Suprapubic skin (tissue), 4 donors: ENCODE data around the gene ADGRE3. TPM values are rescaled to one million over a fixed set of nuclear protein-coding genes. Genes with fewer than 3 reads are reported as not detected.
"Not testable (repeated sequence)": the region's sequence is repeated elsewhere in the genome, so short reads cannot be mapped to it uniquely, and the experiment has no call there.

ENCODE experiments used
- DNase-seq, 2 donors: peaks; one replicate each; pipeline ENCODE4 v3.0.0-alpha.2; 2019; ENCODE audit warnings: low spot score in 2 of 2
- H3K27ac ChIP-seq: fragments of 200-600 bp; sonication (generic); one replicate; pipeline ENCODE4 v1.5.1; 2019
- H3K27me3 ChIP-seq: fragments of 200-600 bp; sonication (generic); one replicate; pipeline ENCODE4 v1.5.1; 2019
- H3K36me3 ChIP-seq: fragments of 200-600 bp; sonication (generic); one replicate; pipeline ENCODE4 v1.5.1; 2019
- H3K4me1 ChIP-seq: fragments of 200-600 bp; sonication (generic); one replicate; pipeline ENCODE4 v1.5.1; 2019
- H3K4me3 ChIP-seq: fragments of 200-600 bp; sonication (generic); one replicate; pipeline ENCODE4 v1.5.1; 2019; ENCODE audit warnings: mild to moderate bottlenecking
- H3K9me3 ChIP-seq: fragments of 200-600 bp; sonication (generic); one replicate; pipeline ENCODE4 v1.5.1; 2019
- EP300 ChIP-seq: sonication (generic); formaldehyde crosslinking; IDR thresholded peaks from one replicate; pipeline ENCODE4 v1.6.1; 2017; ENCODE audit warnings: antibody characterized with exemption
- POLR2A ChIP-seq, 2 donors: fragments of 450-650 bp; IDR thresholded peaks; one replicate each; pipeline ENCODE4 v1.6.1; 2017; ENCODE audit warnings: antibody characterized with exemption in 2 of 2, mild to moderate bottlenecking in 2 of 2, moderate library complexity in 2 of 2
- POLR2AphosphoS5 ChIP-seq, 3 donors: sonication (generic); formaldehyde crosslinking; IDR thresholded peaks; one replicate each; pipeline ENCODE4 v1.6.1; 2017; ENCODE audit warnings: antibody characterized with exemption in 3 of 3
- WGBS: methylation state at CpG from one replicate; pipeline ENCODE4 v1.1.5; 2018; 5-methylcytosine and 5-hydroxymethylcytosine counted together
- total RNA-seq, 4 donors: library from RNA; depleted of rRNA; stranded (reverse); fragments of >200 nt; gene quantifications; one replicate each; pipeline ENCODE4 v1.1.0, GENCODE V29; 2016
- TF ChIP-seq, protein P1 (sequence below), 2 donors: fragments of 200-600 bp in 1 of 2; fragments of 450-650 bp in 1 of 2; sonication (generic) in 1 of 2; IDR thresholded peaks; one replicate each; pipeline ENCODE4 v1.5.1; 2016 to 2019; ENCODE audit warnings: antibody characterized with exemption in 2 of 2, mild to moderate bottlenecking in 1 of 2, moderate library complexity in 1 of 2

The ADGRE3 gene
- total RNA-seq, 4 donors from 2014 or later: not detected

DNA sequence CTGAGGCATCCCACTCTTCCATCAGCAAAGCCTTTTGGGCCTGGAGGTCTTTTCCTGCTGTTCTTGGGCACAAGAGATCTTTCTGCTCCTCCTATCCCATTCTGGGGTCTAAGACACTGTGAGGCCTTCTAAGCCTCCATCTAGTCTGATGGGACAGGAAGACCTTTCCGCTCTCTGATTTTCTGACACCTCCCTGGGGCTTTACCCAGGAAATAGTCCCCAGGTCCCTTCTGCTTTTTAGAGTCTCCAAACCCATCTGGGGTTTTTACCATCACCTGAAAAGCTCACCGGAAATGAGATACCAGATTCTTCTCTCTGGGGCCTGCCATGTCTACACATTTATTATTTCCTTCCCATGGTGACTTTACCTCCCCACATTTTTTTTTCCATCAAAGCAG lies 70.7 kb downstream of the ADGRE3 start:
- H3K9me3 ChIP-seq: no peaks in the 10 kb centered on the region
- TF ChIP-seq EP300 (no peak), POLR2AphosphoS5 (IDR thresholded peaks at IDR 0.05) (no peak), POLR2A (IDR thresholded peaks at IDR 0.05) (no peak)
- TF ChIP-seq, protein P1, sequence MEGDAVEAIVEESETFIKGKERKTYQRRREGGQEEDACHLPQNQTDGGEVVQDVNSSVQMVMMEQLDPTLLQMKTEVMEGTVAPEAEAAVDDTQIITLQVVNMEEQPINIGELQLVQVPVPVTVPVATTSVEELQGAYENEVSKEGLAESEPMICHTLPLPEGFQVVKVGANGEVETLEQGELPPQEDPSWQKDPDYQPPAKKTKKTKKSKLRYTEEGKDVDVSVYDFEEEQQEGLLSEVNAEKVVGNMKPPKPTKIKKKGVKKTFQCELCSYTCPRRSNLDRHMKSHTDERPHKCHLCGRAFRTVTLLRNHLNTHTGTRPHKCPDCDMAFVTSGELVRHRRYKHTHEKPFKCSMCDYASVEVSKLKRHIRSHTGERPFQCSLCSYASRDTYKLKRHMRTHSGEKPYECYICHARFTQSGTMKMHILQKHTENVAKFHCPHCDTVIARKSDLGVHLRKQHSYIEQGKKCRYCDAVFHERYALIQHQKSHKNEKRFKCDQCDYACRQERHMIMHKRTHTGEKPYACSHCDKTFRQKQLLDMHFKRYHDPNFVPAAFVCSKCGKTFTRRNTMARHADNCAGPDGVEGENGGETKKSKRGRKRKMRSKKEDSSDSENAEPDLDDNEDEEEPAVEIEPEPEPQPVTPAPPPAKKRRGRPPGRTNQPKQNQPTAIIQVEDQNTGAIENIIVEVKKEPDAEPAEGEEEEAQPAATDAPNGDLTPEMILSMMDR (IDR thresholded peaks at IDR 0.05): no peak
- H3K27me3 ChIP-seq: no peaks in the 10 kb centered on the region
- no peak overlapping the region for H3K27ac ChIP-seq
- H3K4me3 ChIP-seq: no peak overlapping the region
- no peak for DNase-seq
- no peaks in the 10 kb centered on the region for H3K36me3 ChIP-seq
- H3K4me1 ChIP-seq: no peaks in the 10 kb centered on the region
- WGBS: 82% methylated on average over 2 of the region's 2 CpGs

DNA sequence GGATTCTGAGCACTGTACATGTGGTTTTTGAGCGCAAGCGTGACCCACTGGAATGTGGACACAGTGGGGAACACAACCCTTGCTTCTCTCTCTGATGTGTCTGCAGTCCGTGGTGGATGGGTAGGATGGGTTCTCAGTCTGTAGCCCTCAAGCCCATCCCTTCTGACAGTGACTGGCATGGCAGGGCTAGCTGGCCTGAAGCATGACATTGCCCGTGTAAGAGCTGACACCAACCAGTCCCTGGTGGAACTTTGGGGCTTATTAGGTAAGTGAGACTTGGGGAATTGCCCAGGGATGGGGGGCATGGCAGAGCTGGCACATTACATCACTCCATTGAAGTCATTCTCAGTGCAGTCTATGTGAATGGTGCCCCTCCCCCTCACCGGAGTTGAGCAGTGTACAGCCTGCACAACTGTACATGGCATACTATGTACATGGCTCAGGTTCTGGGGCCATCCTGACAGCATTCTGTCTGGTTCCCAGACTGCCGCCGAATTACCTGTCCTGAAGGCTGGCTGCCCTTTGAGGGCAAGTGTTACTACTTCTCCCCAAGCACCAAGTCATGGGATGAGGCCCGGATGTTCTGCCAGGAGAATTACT lies 75.0 kb downstream of the ADGRE3 start:
- no peak for DNase-seq
- TF ChIP-seq, protein P1 (IDR thresholded peaks at IDR 0.05): no peak
- TF ChIP-seq POLR2AphosphoS5 (IDR thresholded peaks at IDR 0.05): no peak
- TF ChIP-seq POLR2A (IDR thresholded peaks at IDR 0.05): no peak
- TF ChIP-seq EP300: no peak
- WGBS: 89% methylated on average over 7 of the region's 8 CpGs
- H3K27me3 ChIP-seq: peaks cover 5% of the 10 kb centered on the region
- H3K27ac ChIP-seq: no peak overlapping the region
- H3K4me1 ChIP-seq: no peaks in the 10 kb centered on the region
- H3K9me3 ChIP-seq: no peaks in the 10 kb centered on the region
- no peaks in the 10 kb centered on the region for H3K36me3 ChIP-seq
- H3K4me3 ChIP-seq: no peak overlapping the region

DNA sequence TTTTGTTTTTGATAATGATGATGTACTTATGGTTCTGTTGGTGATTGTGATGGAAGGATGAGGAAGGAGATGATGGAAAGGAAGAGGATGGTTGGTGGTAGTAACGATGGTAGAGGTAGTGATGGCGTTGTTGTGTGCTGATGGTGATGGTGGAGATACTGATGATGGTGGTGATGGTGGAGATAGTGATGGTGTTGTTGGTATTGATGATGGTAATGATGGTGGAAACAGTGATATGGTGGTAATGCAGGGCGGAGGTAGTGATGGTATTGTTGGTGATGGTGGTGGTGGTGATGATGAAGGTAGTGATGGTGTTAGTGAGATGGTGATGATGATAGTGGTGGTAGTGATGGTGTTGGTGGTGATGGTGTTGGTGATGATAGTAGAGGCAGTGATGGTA lies 79.1 kb downstream of the ADGRE3 start:
- DNase-seq: no peak
- Histone ChIP-seq H3K4me3 (no peak overlapping the region), H3K9me3 (no peaks in the 10 kb centered on the region), H3K27ac (no peak overlapping the region), H3K27me3 (peaks cover 13% of the 10 kb centered on the region), H3K36me3 (no peaks in the 10 kb centered on the region), H3K4me1 (no peaks in the 10 kb centered on the region)
- no peak for TF ChIP-seq POLR2AphosphoS5 (IDR thresholded peaks at IDR 0.05)
- TF ChIP-seq, protein P1 (IDR thresholded peaks at IDR 0.05): no peak
- no peak for TF ChIP-seq EP300
- TF ChIP-seq POLR2A (IDR thresholded peaks at IDR 0.05): no peak
- 90% methylated on average over 3 of the region's 3 CpGs for WGBS

DNA sequence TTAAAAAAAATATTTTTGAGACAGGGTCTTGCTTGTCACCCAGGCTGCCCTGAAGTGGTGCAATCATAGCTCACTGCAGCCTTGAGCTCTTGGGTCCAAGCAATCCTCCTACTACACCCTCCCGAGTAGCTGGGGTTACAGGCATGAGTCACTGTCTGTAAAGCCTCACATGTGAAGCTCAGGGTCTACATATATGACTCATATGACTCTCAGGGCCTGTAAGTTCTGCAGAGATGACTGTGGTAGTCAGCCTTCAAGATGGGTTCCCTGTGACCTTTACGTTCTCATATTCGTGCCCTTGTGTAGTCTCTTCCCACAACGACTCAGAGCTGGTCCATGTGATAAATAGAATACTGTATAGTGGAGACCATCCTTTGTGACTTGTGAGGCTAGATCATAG lies 85.2 kb downstream of the ADGRE3 start:
- not testable (repeated sequence) for H3K27ac ChIP-seq, H3K4me3 ChIP-seq, H3K9me3 ChIP-seq, H3K4me1 ChIP-seq, DNase-seq, H3K27me3 ChIP-seq, H3K36me3 ChIP-seq
- no CpG with 5 or more reads among the region's 4 CpGs for WGBS

DNA sequence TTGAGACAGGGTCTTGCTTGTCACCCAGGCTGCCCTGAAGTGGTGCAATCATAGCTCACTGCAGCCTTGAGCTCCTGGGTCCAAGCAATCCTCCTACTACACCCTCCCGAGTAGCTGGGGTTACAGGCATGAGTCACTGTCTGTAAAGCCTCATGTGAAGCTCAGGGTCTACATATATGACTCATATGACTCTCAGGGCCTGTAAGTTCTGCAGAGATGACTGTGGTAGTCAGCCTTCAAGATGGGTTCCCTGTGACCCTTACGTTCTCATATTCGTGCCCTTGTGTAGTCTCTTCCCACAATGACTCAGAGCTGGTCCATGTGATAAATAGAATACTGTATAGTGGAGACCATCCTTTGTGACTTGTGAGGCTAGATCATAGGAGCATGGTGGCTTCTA lies 89.5 kb downstream of the ADGRE3 start:
- H3K27ac ChIP-seq, H3K9me3 ChIP-seq, H3K4me1 ChIP-seq, DNase-seq, H3K27me3 ChIP-seq, H3K36me3 ChIP-seq, H3K4me3 ChIP-seq: not testable (repeated sequence)
- WGBS: 17% methylated on average over 1 of the region's 3 CpGs

DNA sequence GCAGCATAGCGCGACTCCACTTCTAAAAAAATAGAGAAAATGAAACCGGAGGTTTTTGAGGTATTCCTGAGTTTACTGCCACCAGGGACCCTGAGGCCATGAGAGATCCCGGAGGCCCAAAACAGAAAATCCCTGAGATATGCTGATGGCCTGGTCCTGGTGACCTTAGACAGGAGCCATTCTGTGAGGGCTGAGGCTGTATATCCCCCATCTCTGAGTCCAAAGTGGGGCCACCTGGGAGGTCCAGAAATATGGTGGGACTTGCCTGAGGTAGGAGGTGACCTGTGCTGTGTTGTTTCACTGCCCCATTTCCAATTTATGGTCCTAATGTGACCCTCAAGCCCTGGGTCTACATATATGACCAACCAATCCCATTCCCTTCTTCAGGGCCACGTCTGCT lies 90.3 kb downstream of the ADGRE3 start:
- 75% methylated on average over 3 of the region's 5 CpGs for WGBS
- not testable (repeated sequence) for H3K4me3 ChIP-seq, H3K9me3 ChIP-seq, H3K4me1 ChIP-seq, H3K27me3 ChIP-seq, DNase-seq, H3K27ac ChIP-seq, H3K36me3 ChIP-seq

DNA sequence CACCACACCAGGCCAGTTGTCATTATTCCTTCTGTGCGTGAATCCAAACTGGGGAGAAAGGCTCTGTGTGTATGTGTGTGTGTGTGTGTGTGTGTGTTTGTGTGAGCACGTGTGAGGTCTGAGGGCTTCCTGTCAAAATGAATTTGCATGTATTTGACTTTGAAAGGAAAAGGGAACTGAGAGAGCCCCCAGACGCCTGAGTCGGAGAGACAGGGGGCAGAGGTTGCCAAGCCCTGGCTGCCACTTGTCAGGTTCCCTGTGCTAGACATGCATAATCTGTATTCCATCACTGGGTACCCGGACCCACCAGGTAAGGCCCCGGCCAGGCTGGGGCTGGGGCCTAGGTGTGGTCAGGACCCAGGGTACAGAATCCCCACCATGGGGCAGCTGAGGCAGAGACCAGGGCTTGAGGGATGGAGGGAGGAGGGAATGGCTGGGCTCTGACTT lies 91.7 kb downstream of the ADGRE3 start, which contains the start of gene CLEC17A:
Gene CLEC17A, plus strand, starts transcription at position 191 of the 447 bp plus-strand sequence. Its CDS starts 77 bp downstream, at position 268.
- H3K9me3 ChIP-seq: no peaks in the 10 kb centered on the region
- no peak within 1 kb of the TSS for H3K4me3 ChIP-seq
- no peak for TF ChIP-seq POLR2AphosphoS5 (IDR thresholded peaks at IDR 0.05)
- TF ChIP-seq, protein P1 (IDR thresholded peaks at IDR 0.05): no peak
- no peak for TF ChIP-seq POLR2A (IDR thresholded peaks at IDR 0.05)
- TF ChIP-seq EP300: no peak
- H3K36me3 ChIP-seq: no peaks in the 10 kb centered on the region
- 44% methylated on average over 5 of the region's 6 CpGs for WGBS
- no peaks in the 10 kb centered on the region for H3K4me1 ChIP-seq
- no peak within 1 kb of the TSS for H3K27ac ChIP-seq
- DNase-seq: no peak
- no peaks in the 10 kb centered on the region for H3K27me3 ChIP-seq
